GM12874 (cell line): ENCODE data around the gene USP24.

Experiments
- TF ChIP-seq, protein P1 (sequence below): IDR thresholded peaks from 2 replicates; pipeline ENCODE4 v1.5.1; 2011; ENCODE audit warnings: low read depth, mild to moderate bottlenecking, control low read depth, low read length, moderate library complexity; ENCODE audit not compliant: insufficient read depth

Gene USP24

DNA sequence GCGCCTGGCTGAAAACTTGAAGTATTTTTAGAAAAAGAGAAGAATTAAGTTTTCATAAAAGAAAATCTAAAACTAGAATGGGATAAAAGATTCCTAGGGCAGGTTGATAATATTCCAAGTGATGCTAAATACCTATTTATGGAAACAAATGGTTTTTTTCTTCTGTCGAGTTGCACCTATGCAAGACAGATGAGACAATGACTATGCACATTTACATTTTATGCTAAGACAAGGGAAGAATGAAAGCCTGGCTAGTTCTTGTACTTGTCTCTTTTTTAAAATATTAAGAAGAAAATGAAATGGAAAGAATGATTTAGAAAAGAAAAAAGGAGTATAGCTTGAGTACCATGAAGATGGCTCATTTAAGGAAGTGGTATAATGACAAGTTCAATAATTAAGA lies 24.4 kb upstream of the USP24 start:
- TF ChIP-seq, protein P1, sequence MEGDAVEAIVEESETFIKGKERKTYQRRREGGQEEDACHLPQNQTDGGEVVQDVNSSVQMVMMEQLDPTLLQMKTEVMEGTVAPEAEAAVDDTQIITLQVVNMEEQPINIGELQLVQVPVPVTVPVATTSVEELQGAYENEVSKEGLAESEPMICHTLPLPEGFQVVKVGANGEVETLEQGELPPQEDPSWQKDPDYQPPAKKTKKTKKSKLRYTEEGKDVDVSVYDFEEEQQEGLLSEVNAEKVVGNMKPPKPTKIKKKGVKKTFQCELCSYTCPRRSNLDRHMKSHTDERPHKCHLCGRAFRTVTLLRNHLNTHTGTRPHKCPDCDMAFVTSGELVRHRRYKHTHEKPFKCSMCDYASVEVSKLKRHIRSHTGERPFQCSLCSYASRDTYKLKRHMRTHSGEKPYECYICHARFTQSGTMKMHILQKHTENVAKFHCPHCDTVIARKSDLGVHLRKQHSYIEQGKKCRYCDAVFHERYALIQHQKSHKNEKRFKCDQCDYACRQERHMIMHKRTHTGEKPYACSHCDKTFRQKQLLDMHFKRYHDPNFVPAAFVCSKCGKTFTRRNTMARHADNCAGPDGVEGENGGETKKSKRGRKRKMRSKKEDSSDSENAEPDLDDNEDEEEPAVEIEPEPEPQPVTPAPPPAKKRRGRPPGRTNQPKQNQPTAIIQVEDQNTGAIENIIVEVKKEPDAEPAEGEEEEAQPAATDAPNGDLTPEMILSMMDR = no peak

DNA sequence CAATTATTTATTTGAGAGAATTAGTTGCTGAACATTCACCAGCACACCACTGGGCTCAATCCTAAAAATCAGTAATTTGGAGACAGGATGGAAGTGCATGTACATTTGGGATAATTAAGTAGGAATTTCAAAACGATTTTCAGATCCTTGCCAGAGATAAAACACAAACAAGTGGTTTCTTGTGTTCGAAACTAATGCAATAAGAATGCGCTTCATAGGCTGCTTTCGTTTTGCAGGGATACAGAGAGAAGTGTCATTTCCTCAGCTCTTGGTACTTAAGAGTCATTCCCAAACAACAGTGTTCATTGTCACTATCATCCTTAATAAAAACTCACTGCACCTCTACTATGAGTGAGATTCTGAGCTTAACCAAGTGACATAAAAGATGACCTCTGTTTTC lies 20.6 kb upstream of the USP24 start:
- TF ChIP-seq, protein P1 = no peak

DNA sequence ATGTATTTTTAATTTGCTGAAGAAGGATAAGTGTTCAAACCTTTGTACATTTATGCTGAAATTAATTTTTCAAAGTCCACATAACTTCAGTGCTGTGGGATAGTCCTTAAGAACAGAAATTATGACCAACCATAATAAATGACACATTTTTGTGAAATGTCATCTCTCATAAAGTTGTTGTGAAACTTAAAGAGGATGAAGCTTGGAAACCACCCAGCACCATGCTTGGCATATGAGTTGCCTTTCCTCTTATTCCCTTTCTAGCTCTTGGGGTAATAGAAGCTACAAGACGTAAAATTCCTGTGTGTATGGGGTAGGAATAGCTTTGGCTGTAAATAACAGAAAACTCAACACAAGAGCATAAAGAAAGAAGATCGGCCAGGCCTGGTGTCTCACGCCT lies 18.9 kb upstream of the USP24 start:
- TF ChIP-seq, protein P1 = no peak

DNA sequence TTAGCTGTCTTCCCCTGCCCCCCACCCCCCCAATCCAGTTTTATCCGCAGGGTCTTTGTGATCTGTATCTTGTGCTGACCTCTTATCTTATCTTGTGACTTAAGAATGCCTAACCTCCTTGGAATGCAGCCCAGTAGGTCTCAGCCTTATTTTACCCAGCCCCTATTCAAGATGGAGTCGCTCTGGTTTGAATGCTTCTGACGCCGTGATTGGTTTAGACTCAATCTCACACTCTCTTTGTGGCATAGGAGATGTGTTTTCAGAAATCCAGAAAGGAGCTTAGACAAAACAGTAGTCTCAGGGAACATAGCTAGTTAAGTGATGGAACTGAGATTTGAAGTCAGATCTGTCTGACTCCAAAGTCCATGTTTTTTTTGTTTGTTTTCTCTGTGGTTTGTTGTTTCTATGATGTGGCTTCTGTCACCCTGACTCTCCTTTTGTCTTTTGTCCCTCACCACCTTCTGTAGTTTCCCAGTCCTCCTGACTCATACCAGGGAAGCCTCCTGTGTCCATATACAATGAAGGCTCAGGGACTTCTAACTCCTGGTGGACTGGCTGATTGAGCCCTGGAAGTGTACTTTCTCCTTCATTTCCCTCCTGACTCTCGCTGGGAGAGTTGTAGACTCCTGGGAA lies 18.1 kb upstream of the USP24 start:
- TF ChIP-seq, protein P1 = no peak

DNA sequence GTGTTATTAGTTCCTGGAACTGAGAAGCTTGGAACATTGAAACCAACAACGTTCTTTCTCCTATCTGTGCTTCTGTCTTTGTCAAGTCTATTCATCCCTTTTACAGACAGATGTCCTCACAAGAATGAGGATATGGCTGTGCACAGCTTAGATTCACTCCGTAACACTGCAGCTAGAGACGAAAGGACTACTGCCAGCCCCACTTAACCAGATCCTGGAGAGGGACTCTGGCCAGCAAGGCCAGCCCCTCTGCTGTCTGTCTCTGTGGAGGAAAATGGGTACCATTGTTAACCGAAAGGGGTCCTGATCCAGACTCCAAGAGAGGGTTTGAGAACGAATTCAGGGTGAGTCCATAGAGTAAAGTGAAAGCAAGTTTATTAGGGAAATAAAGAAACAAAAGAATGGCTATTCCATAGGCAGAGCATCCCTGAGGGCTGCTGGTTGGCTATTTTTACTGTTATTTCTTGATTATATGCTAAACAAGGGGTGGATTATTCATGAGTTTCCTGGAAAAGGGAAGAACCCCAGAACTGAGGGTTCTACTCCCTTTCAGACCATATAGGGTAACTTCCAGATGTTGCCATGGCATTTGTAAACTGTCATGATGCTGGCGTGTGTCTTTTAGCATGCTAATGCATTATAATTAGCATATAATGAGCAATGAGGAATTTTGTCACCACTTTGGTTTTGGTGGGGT lies 17.4 kb upstream of the USP24 start:
- TF ChIP-seq, protein P1 = no peak

DNA sequence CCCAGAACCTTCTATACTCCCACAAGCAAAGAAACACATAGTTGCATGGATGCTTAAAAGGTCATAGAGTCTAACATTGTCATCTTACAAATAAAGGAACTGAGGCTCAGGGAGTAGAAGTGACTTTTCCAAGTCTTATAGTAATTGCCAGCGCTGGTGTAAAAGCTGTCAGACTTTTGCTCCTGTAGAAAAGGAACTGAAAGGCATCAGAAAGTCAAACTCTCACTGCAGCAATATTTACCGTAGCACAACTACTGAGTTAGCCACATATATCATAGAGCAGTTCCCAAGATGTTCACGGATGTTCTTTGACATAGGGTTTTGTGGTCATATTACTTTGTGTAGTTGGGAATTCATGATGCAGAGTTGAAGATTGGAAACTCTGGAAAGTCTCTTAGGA lies 16.6 kb upstream of the USP24 start:
- TF ChIP-seq, protein P1 = no peak

DNA sequence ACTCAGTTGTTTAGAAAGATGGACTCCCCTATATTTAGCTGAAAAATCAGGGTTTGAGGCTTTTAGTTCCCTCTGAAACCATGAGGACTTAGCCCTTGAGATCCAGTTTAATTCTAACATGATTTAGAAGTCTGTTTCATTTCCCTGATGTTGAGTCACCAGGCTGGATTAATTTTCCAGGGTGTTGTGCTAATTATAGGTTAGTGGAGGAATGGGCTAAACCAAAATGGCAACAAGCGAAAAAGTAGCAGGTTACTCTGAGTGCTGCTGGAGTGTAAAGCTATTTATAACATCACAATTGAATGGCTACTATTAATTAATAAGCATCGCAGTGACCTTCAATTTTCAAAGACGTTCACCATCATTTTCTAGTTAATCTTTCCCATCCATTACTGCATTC lies 15.5 kb upstream of the USP24 start:
- TF ChIP-seq, protein P1 = no peak
